ENCODE measurements around the gene MBTD1.

- no peak for TF ChIP-seq GATA2 (IDR thresholded peaks at IDR 0.05; ENCODE audit: low read depth, low read length)
- TF ChIP-seq GATA3 (IDR thresholded peaks at IDR 0.05; ENCODE audit: low read depth, low read length), result no peak
These were observed 70.2 kb downstream of the MBTD1 start for GRCh38 chr17:51189628-51190027.

All from SH-SY5Y (cell line).